Panc1 (cell line): Measurements from ENCODE around the gene TBX19. TPM values are rescaled to one million over a fixed set of nuclear protein-coding genes. Genes with fewer than 3 reads are reported as not detected.

Source experiments
- ATAC-seq: fragments of 200-7000 bp; cut with Tn5 transposase; 2 replicates; pipeline ENCODE4 v1.9.1; 2020; ENCODE audit warnings: mild to moderate bottlenecking, moderate library complexity
- BruUV-seq: library from RNA; stranded (reverse); fragments of 400-500 nt; replicated peaks from 2 replicates; lab custom pipeline; 2021; lab: Mats Ljungman, UMichigan
- CTCF ChIA-PET: fragments of 300-600 bp; sonication (Branson Sonifier 250); formaldehyde crosslinking; loops from one replicate; lab custom pipeline; 2022; ENCODE audit warnings: antibody characterized with exemption; lab: Charles Lee
- POLR2A ChIA-PET: fragments of 300-600 bp; sonication (Branson Sonifier 250); formaldehyde crosslinking; loops from one replicate; lab custom pipeline; 2022; ENCODE audit warnings: antibody characterized with exemption; lab: Charles Lee
- DNase-seq: peaks from one replicate; pipeline ENCODE4 v3.0.0-alpha.2; 2010; ENCODE audit warnings: low read depth, low spot score
- H3K27ac ChIP-seq: 2 replicates; pipeline ENCODE4 v1.5.1; 2011; ENCODE audit warnings: mild to moderate bottlenecking, low read length, inconsistent platforms
- H3K27me3 ChIP-seq: fragments of 200-500 bp; sonication (Bioruptor generic); 2 replicates; pipeline ENCODE4 v1.6.0; 2014; ENCODE audit warnings: low read length, inconsistent platforms; ENCODE audit not compliant: control insufficient read depth, insufficient read depth
- H3K36me3 ChIP-seq: fragments of 200-500 bp; sonication (Bioruptor generic); 2 replicates; pipeline ENCODE4 v1.5.1; 2014; ENCODE audit warnings: inconsistent platforms, mild to moderate bottlenecking, low read length, moderate library complexity; ENCODE audit not compliant: control insufficient read depth, insufficient read depth
- H3K4me1 ChIP-seq: 2 replicates; pipeline ENCODE4 v1.5.1; 2011; ENCODE audit warnings: inconsistent platforms, mild to moderate bottlenecking, low read length, moderate library complexity; ENCODE audit not compliant: control insufficient read depth, insufficient read depth
- H3K4me3 ChIP-seq, 2 experiments: 2 replicates each; pipeline ENCODE4 v1.5.1; 2011 to 2012; ENCODE audit warnings: low read depth in 2 of 2, low read length in 2 of 2, mild to moderate bottlenecking in 2 of 2, inconsistent platforms in 1 of 2, moderate library complexity in 1 of 2
- H3K9me3 ChIP-seq: fragments of 200-500 bp; sonication (Bioruptor generic); 2 replicates; pipeline ENCODE4 v1.5.1; 2014; ENCODE audit warnings: low read depth, mild to moderate bottlenecking, inconsistent platforms, low read length, moderate library complexity; ENCODE audit not compliant: control insufficient read depth, insufficient read depth
- POLR2AphosphoS5 ChIP-seq: IDR thresholded peaks from 2 replicates; pipeline ENCODE4 v1.6.1; 2012; ENCODE audit warnings: mild to moderate bottlenecking, low read depth, low read length, moderate library complexity
- SIN3A ChIP-seq: IDR thresholded peaks from 2 replicates; pipeline ENCODE4 v1.6.1; 2012; ENCODE audit warnings: low read depth, mild to moderate bottlenecking, low read length, moderate library complexity, borderline replicate concordance; ENCODE audit not compliant: insufficient read depth
- TCF7L2 ChIP-seq: IDR thresholded peaks from 2 replicates; pipeline ENCODE4 v1.6.1; 2011; ENCODE audit warnings: mild to moderate bottlenecking, low read depth, low read length, inconsistent platforms
- in situ Hi-C: cut with HindIII; loops from 2 replicates; pipeline ENCODE4 v1.10.0; 2016; ENCODE audit warnings: low sequenced_read_pairs, low pct_unique_long_range_greater_than_20kb
- intact Hi-C: fragments of 100-400 bp; cut with micrococcal nuclease; formaldehyde crosslinking; loops from one replicate; pipeline ENCODE4 v1.10.0; 2022; ENCODE audit not compliant: unreplicated experiment
- total RNA-seq: library from RNA; stranded (reverse); gene quantifications from one replicate; pipeline ENCODE4 v1.2.1, GENCODE V29; 2021; ENCODE audit not compliant: unreplicated experiment
- TF ChIP-seq, protein P1 (sequence below): fragments of 450-650 bp; IDR thresholded peaks from 2 replicates; pipeline ENCODE4 v1.5.1; 2017; ENCODE audit warnings: mild to moderate bottlenecking
- TF ChIP-seq, protein P2 (sequence below), 2 experiments: IDR thresholded peaks; 2 replicates each; pipeline ENCODE4 v1.6.1; 2011 to 2012; ENCODE audit warnings: low read depth in 2 of 2, control low read depth in 1 of 2, low read length in 1 of 2, mild to moderate bottlenecking in 1 of 2, moderate library complexity in 1 of 2; ENCODE audit not compliant: insufficient read depth in 1 of 2

Gene TBX19
- total RNA-seq, 1 experiment from 2014 or later = 2.2 TPM

DNA sequence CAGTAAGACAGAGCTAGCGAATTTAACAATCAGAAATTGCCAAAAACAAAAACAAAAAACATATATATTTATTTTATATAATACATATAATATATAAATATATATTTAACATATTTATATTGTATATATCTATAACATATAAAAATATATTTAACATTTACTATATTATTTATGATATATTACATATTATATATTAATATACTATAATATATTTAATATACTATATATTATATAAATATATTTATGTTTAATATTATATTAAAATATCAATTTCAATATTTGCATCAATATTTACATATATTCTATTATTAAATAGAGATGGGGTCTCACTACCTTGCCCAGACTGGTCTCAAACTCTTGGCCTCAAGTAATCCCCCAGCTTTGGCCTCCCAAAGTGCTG is 50.9 kb downstream of the TBX19 start:
- Histone ChIP-seq H3K4me1 (no peaks in the 10 kb centered on the region), H3K9me3 (no peaks in the 10 kb centered on the region), H3K36me3 (no peaks in the 10 kb centered on the region), H3K27me3 (no peaks in the 10 kb centered on the region), H3K4me3 (no peak overlapping the region), H3K27ac (no peak overlapping the region)
- intact Hi-C loops = no loop called here
- no peak for DNase-seq
- no TSS peak for BruUV-seq
- in situ Hi-C loops = no loop called here
- POLR2A ChIA-PET = no interaction called here
- CTCF ChIA-PET = no interaction called here
- TF ChIP-seq TCF7L2 (no peak), SIN3A (no peak), POLR2AphosphoS5 (no peak)
- TF ChIP-seq, protein P1, sequence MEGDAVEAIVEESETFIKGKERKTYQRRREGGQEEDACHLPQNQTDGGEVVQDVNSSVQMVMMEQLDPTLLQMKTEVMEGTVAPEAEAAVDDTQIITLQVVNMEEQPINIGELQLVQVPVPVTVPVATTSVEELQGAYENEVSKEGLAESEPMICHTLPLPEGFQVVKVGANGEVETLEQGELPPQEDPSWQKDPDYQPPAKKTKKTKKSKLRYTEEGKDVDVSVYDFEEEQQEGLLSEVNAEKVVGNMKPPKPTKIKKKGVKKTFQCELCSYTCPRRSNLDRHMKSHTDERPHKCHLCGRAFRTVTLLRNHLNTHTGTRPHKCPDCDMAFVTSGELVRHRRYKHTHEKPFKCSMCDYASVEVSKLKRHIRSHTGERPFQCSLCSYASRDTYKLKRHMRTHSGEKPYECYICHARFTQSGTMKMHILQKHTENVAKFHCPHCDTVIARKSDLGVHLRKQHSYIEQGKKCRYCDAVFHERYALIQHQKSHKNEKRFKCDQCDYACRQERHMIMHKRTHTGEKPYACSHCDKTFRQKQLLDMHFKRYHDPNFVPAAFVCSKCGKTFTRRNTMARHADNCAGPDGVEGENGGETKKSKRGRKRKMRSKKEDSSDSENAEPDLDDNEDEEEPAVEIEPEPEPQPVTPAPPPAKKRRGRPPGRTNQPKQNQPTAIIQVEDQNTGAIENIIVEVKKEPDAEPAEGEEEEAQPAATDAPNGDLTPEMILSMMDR = no peak
- TF ChIP-seq, protein P2, sequence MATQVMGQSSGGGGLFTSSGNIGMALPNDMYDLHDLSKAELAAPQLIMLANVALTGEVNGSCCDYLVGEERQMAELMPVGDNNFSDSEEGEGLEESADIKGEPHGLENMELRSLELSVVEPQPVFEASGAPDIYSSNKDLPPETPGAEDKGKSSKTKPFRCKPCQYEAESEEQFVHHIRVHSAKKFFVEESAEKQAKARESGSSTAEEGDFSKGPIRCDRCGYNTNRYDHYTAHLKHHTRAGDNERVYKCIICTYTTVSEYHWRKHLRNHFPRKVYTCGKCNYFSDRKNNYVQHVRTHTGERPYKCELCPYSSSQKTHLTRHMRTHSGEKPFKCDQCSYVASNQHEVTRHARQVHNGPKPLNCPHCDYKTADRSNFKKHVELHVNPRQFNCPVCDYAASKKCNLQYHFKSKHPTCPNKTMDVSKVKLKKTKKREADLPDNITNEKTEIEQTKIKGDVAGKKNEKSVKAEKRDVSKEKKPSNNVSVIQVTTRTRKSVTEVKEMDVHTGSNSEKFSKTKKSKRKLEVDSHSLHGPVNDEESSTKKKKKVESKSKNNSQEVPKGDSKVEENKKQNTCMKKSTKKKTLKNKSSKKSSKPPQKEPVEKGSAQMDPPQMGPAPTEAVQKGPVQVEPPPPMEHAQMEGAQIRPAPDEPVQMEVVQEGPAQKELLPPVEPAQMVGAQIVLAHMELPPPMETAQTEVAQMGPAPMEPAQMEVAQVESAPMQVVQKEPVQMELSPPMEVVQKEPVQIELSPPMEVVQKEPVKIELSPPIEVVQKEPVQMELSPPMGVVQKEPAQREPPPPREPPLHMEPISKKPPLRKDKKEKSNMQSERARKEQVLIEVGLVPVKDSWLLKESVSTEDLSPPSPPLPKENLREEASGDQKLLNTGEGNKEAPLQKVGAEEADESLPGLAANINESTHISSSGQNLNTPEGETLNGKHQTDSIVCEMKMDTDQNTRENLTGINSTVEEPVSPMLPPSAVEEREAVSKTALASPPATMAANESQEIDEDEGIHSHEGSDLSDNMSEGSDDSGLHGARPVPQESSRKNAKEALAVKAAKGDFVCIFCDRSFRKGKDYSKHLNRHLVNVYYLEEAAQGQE (IDR thresholded peaks at IDR 0.05; ENCODE audit: insufficient read depth in 1 of 2, low read depth in 2 of 2, low read length in 1 of 2) = no peak
- ATAC-seq = no peak

DNA sequence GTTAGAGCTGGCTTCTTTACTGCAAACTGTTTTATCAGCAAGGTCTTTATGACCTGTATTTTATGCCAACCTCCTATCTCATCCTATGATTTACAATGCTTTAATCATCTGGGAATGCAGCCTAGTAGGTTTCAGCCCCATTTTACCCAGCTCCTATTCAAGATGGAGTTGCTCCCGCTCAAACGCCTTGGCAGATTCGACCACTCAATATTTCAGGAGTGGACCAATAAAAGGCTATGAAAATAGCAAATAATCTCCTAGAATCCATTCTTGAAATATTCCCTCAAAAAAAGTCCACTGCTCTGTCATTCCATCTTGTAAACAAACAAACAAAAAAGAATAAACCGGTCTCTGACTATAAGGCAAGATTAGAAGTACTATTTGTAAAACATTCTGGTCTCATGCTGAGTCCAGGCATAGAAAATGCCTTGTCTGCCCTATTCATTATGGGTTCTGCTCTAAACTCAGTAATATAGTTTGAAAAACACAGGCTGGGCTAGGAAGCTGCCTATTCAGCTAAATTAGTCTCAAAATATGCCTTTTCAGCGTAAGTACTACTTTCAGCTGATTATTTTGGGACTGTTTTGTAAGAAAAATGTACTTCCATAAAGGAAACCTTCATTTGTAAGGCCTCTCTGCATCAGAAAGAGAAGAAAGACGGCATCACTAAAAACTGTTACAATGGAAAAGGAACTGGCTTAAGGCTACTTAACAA is 53.0 kb downstream of the TBX19 start:
- in situ Hi-C loops = no loop called here
- intact Hi-C loops = no loop called here
- CTCF ChIA-PET = no interaction called here
- DNase-seq = no peak
- ATAC-seq = no peak
- no peak overlapping the region for H3K4me3 ChIP-seq
- no peaks in the 10 kb centered on the region for H3K27me3 ChIP-seq
- TF ChIP-seq POLR2AphosphoS5 (no peak), SIN3A (no peak), TCF7L2 (no peak)
- TF ChIP-seq, protein P2 (IDR thresholded peaks at IDR 0.05; ENCODE audit: insufficient read depth in 1 of 2, low read depth in 2 of 2, low read length in 1 of 2) = no peak
- TF ChIP-seq, protein P1 = no peak
- H3K27ac ChIP-seq = no peak overlapping the region
- POLR2A ChIA-PET = no interaction called here
- H3K4me1 ChIP-seq = no peaks in the 10 kb centered on the region
- no TSS peak for BruUV-seq
- H3K36me3 ChIP-seq = no peaks in the 10 kb centered on the region
- no peaks in the 10 kb centered on the region for H3K9me3 ChIP-seq
